Stimulated activated CD8-positive, alpha-beta memory T cell treated with anti-CD3 and anti-CD28 coated beads, Interleukin-15, amount 100 ng/mL, for 4 hours (primary cell): ENCODE results near the gene WDR90.
A peak's percentile ranks its signal among the peaks of the same experiment; 100 is the strongest.

Experiments
- DNase-seq, 2 donors: peaks; one replicate each; pipeline ENCODE4 v3.0.0-alpha.2; 2020; ENCODE audit warnings: low read depth in 2 of 2

WDR90 gene

GRCh38 chr16:660459-661183 is 11.5 kb downstream of the WDR90 start:
- DNase-seq, result peak in 1 of 2 donors; percentile 45

- DNase-seq, result no peak
Measured at GRCh38 chr16:661184-661821, 12.1 kb downstream of the WDR90 start.

- no peak for DNase-seq
Measured at GRCh38 chr16:662095-662494, 12.9 kb downstream of the WDR90 start.

GRCh38 chr16:662597-662996 is 13.4 kb downstream of the WDR90 start:
- DNase-seq, result no peak

GRCh38 chr16:666572-666971 is 17.4 kb downstream of the WDR90 start:
- DNase-seq, result no peak

GRCh38 chr16:667113-667779 is 18.1 kb downstream of the WDR90 start:
- DNase-seq, result no peak

GRCh38 chr16:667780-668518 is 18.8 kb downstream of the WDR90 start, which contains the start of gene RHOT2:
Gene RHOT2 (plus strand): TSS chr16:668132. CDS start chr16:668200, 68 bp downstream.
- peak; percentile 78 to 88 for DNase-seq

GRCh38 chr16:668519-669171 is 19.5 kb downstream of the WDR90 start:
- no peak for DNase-seq

GRCh38 chr16:669666-670065 is 20.5 kb downstream of the WDR90 start:
- no peak for DNase-seq

GRCh38 chr16:670485-671352 is 21.6 kb downstream of the WDR90 start:
- no peak for DNase-seq

GRCh38 chr16:671353-672131 is 22.4 kb downstream of the WDR90 start:
- no peak for DNase-seq

- DNase-seq, result no peak
Measured at GRCh38 chr16:672371-672770, 23.2 kb downstream of the WDR90 start.

- DNase-seq, result no peak
Measured at GRCh38 chr16:672851-673250, 23.7 kb downstream of the WDR90 start.

GRCh38 chr16:673399-673991 is 24.3 kb downstream of the WDR90 start:
- no peak for DNase-seq

- no peak for DNase-seq
Measured at GRCh38 chr16:674214-674881, 25.2 kb downstream of the WDR90 start.

GRCh38 chr16:674968-675883 is 26.1 kb downstream of the WDR90 start, which contains the start of gene RHBDL1:
Gene RHBDL1 (plus strand): TSS chr16:675671. CDS start chr16:675791, 120 bp downstream.
- no peak for DNase-seq

GRCh38 chr16:675884-676564 is 26.9 kb downstream of the WDR90 start:
- no peak for DNase-seq
